SK-N-SH (cell line): ENCODE results near the gene NAXE. TPM values are rescaled to one million over a fixed set of nuclear protein-coding genes. Genes with fewer than 3 reads are reported as not detected.

Source experiments
- CTCF ChIA-PET: fragments of 300-600, 350-600 bp; formaldehyde crosslinking; extraction: SDS; loops from one replicate; lab custom pipeline; 2021; lab: Yijun Ruan, JAX
- POLR2A ChIA-PET: fragments of 350-600 bp; sonication (Branson Sonifier 250); formaldehyde crosslinking; extraction: SDS; loops from one replicate; lab custom pipeline; 2020; ENCODE audit warnings: antibody characterized with exemption, inconsistent platforms; lab: Yijun Ruan, JAX
- DNase-seq: peaks from one replicate; pipeline ENCODE4 v3.0.0; 2012
- H2AFZ ChIP-seq: fragments of 200-600 bp; sonication (generic); 2 replicates; pipeline ENCODE4 v1.8.1; 2016; ENCODE audit warnings: antibody characterized with exemption, mild to moderate bottlenecking, low read depth
- H3F3A ChIP-seq: fragments of 200-600 bp; sonication (generic); replicated peaks from 2 replicates; pipeline ENCODE3; 2016; ENCODE audit warnings: antibody characterized with exemption, mild to moderate bottlenecking; ENCODE audit not compliant: insufficient read depth
- H3K27ac ChIP-seq, 2 experiments: fragments of 200-500 bp in 1 of 2; fragments of 200-600 bp in 1 of 2; sonication (Bioruptor generic) in 1 of 2; sonication (generic), shearing (Covaris generic) in 1 of 2; 2 replicates each; pipeline versions ENCODE4 v1.5.1 to v1.6.1; 2014 to 2016; ENCODE audit warnings: low read depth in 2 of 2, inconsistent platforms in 1 of 2, low read length in 1 of 2, mild to moderate bottlenecking in 1 of 2, mixed read lengths in 1 of 2
- H3K27me3 ChIP-seq: fragments of 200-600 bp; sonication (generic), shearing (Covaris generic); 2 replicates; pipeline ENCODE4 v1.6.1; 2016; ENCODE audit warnings: mixed run types; ENCODE audit not compliant: insufficient read depth
- H3K36me3 ChIP-seq, 2 experiments: fragments of 200-500 bp in 1 of 2; fragments of 200-600 bp in 1 of 2; sonication (Bioruptor generic) in 1 of 2; sonication (generic) in 1 of 2; replicated peaks in 1 of 2; 2 replicates each; pipeline versions ENCODE3 to v1.5.1; 2014 to 2016; ENCODE audit warnings: low read length in 1 of 2, mild to moderate bottlenecking in 1 of 2; ENCODE audit not compliant: insufficient read depth in 2 of 2, control insufficient read depth in 1 of 2
- H3K4me1 ChIP-seq, 2 experiments: fragments of 200-500 bp in 1 of 2; fragments of 200-600 bp in 1 of 2; sonication (Bioruptor generic) in 1 of 2; sonication (generic), shearing (Covaris generic) in 1 of 2; 2 replicates each; pipeline versions ENCODE4 v1.5.1 to v1.6.1; 2014 to 2016; ENCODE audit warnings: low read depth in 1 of 2, low read length in 1 of 2, mixed run types in 1 of 2; ENCODE audit not compliant: insufficient read depth in 2 of 2, control insufficient read depth in 1 of 2
- H3K4me2 ChIP-seq: fragments of 200-600 bp; sonication (generic), shearing (Covaris generic); 2 replicates; pipeline ENCODE4 v1.6.1; 2017; ENCODE audit warnings: mixed run types
- H3K4me3 ChIP-seq, 2 experiments: fragments of 200-500 bp in 1 of 2; fragments of 200-600 bp in 1 of 2; sonication (Bioruptor generic) in 1 of 2; sonication (generic), shearing (Covaris generic) in 1 of 2; 2 replicates each; pipeline versions ENCODE4 v1.5.1 to v1.8.1; 2014 to 2016; ENCODE audit warnings: low read depth in 2 of 2, inconsistent platforms in 1 of 2, low read length in 1 of 2, mild to moderate bottlenecking in 1 of 2, mixed read lengths in 1 of 2, moderate library complexity in 1 of 2
- H3K79me2 ChIP-seq: fragments of 200-600 bp; sonication (generic); 2 replicates; pipeline ENCODE4 v1.8.1; 2017; ENCODE audit warnings: mild to moderate bottlenecking; ENCODE audit not compliant: insufficient read depth
- H3K9ac ChIP-seq: fragments of 200-600 bp; sonication (generic); 2 replicates; pipeline ENCODE4 v1.6.1; 2017; ENCODE audit warnings: mixed run types
- H3K9me2 ChIP-seq: fragments of 200-600 bp; sonication (generic); 2 replicates; pipeline ENCODE4 v1.6.1; 2017; ENCODE audit warnings: mixed run types
- H3K9me3 ChIP-seq: fragments of 200-600 bp; sonication (generic); 2 replicates; pipeline ENCODE4 v1.6.1; 2017; ENCODE audit warnings: mixed run types, mild to moderate bottlenecking, moderate library complexity
- H4K20me1 ChIP-seq: fragments of 200-600 bp; sonication (generic); 2 replicates; pipeline ENCODE4 v1.6.1; 2017; ENCODE audit warnings: mild to moderate bottlenecking, mixed run types; ENCODE audit not compliant: insufficient read depth
- CHD2 ChIP-seq: fragments of 150-350 bp; IDR thresholded peaks from 2 replicates; pipeline ENCODE4 v1.6.1; 2018; ENCODE audit warnings: low read length; ENCODE audit not compliant: partially characterized antibody
- ELF1 ChIP-seq: IDR thresholded peaks from 2 replicates; pipeline ENCODE4 v1.4.0; 2012
- EP300 ChIP-seq, 2 experiments: IDR thresholded peaks; 2 replicates each; pipeline versions ENCODE4 v1.4.0 to v1.6.1; 2012; ENCODE audit warnings: borderline replicate concordance in 1 of 2, low read depth in 1 of 2, low read length in 1 of 2
- EZH2phosphoT487 ChIP-seq: fragments of 200-600 bp; sonication (generic); IDR thresholded peaks from 2 replicates; pipeline ENCODE4 v1.6.1; 2017; ENCODE audit warnings: low read depth, mixed run types, mild to moderate bottlenecking, antibody characterized with exemption, moderate library complexity, borderline replicate concordance
- FOXJ3 ChIP-seq: sonication (generic); formaldehyde crosslinking; IDR thresholded peaks from 2 replicates; pipeline ENCODE4 v1.5.1; 2020; ENCODE audit warnings: mild to moderate bottlenecking, missing genetic modification reagents
- FOXM1 ChIP-seq: IDR thresholded peaks from 2 replicates; pipeline ENCODE4 v1.4.0; 2012; ENCODE audit warnings: low read depth, mild to moderate bottlenecking
- JUND ChIP-seq: IDR thresholded peaks from 2 replicates; pipeline ENCODE4 v1.4.0; 2012
- MEF2A ChIP-seq: IDR thresholded peaks from 2 replicates; pipeline ENCODE4 v1.4.0; 2012; ENCODE audit warnings: low read depth, borderline replicate concordance
- MXI1 ChIP-seq: IDR thresholded peaks from 2 replicates; pipeline ENCODE4 v1.6.1; 2012; ENCODE audit warnings: mild to moderate bottlenecking, low read depth, low read length, improper control_type of control experiment
- NFIC ChIP-seq: IDR thresholded peaks from 2 replicates; pipeline ENCODE4 v1.4.0; 2012; ENCODE audit warnings: borderline replicate concordance
- NRF1 ChIP-seq: IDR thresholded peaks from 2 replicates; pipeline ENCODE4 v1.6.1; 2012; ENCODE audit warnings: low read depth, mild to moderate bottlenecking, low read length
- RAD21 ChIP-seq: IDR thresholded peaks from 2 replicates; pipeline ENCODE4 v1.6.1; 2012; ENCODE audit warnings: mild to moderate bottlenecking, low read length
- RFX5 ChIP-seq: IDR thresholded peaks from 2 replicates; pipeline ENCODE4 v1.6.1; 2012; ENCODE audit warnings: mild to moderate bottlenecking, improper control_type of control experiment, low read length
- RXRA ChIP-seq: IDR thresholded peaks from 2 replicates; pipeline ENCODE4 v1.4.0; 2012; ENCODE audit warnings: low read depth, mild to moderate bottlenecking, borderline replicate concordance
- TAF1 ChIP-seq: IDR thresholded peaks from 2 replicates; pipeline ENCODE4 v1.6.1; 2012; ENCODE audit warnings: low read depth, mild to moderate bottlenecking, low read length, moderate library complexity, borderline replicate concordance
- TCF12 ChIP-seq: IDR thresholded peaks from 2 replicates; pipeline ENCODE4 v1.4.0; 2012
- TEAD4 ChIP-seq: IDR thresholded peaks from 2 replicates; pipeline ENCODE4 v1.4.0; 2012; ENCODE audit warnings: mild to moderate bottlenecking, borderline replicate concordance; ENCODE audit not compliant: insufficient read depth
- YY1 ChIP-seq: IDR thresholded peaks from 2 replicates; pipeline ENCODE4 v1.4.0; 2012; ENCODE audit warnings: low read depth, mild to moderate bottlenecking
- WGBS: methylation state at CpG from one replicate; pipeline ENCODE4 v1.1.6; 2017; ENCODE audit warnings: low lambda C conversion rate; 5-methylcytosine and 5-hydroxymethylcytosine counted together
- polyA plus RNA-seq, 3 experiments: library from polyadenylated mRNA; depleted of rRNA; stranded (reverse); fragments of >200 nt; gene quantifications; 2 replicates each; pipeline ENCODE4 v1.2.3, GENCODE V29; 2012
- TF ChIP-seq, protein P1 (sequence below): IDR thresholded peaks from 2 replicates; pipeline ENCODE4 v1.4.0; 2012; ENCODE audit warnings: low read depth, borderline replicate concordance
- TF ChIP-seq, protein P2 (sequence below): fragments of 200-600 bp; sonication (generic); IDR thresholded peaks from 2 replicates; pipeline ENCODE4 v1.6.1; 2017; ENCODE audit warnings: antibody characterized with exemption, mild to moderate bottlenecking, moderate library complexity
- TF ChIP-seq, protein P3 (sequence below): fragments of 150-350 bp; IDR thresholded peaks from 2 replicates; pipeline ENCODE4 v1.6.1; 2017; ENCODE audit warnings: antibody characterized with exemption, low read length, low read depth, borderline replicate concordance
- TF ChIP-seq, protein P4 (sequence below): fragments of 150-350 bp; IDR thresholded peaks from 2 replicates; pipeline ENCODE4 v1.6.1; 2016; ENCODE audit warnings: mild to moderate bottlenecking, low read depth, low read length
- TF ChIP-seq, protein P5 (sequence below): IDR thresholded peaks from 2 replicates; pipeline ENCODE4; 2012

Gene NAXE
- polyA plus RNA-seq, 1 of the 3 experiments (the other 2 are of a cell fraction), result 98.4 TPM

DNA sequence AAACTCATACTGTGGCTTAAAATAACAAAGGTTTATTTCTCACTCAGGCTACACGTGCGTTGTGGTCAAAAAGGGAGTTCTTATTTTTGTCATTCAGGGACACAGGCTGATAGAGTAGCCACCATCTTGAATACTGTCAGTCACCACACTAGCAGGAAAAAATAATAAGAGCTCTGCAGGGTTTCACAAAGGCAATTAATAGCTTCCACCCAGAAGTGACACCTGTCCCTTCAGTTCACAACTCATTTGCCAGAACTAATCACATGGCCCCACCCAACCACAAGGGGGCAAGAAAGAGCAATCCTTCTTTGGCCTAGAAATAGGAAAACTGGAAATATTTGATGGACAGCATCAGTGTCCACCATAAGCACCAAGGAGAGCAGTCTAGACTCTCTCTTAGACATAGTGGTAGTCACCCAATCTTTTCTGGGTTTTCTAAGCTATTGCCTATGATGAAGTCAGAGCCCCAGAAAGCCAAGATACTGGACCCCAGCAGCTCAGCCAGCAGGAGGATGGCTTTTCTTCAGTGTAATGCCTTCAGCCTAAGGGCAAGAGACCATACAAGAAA is 35.8 kb downstream of the NAXE start:
- WGBS, result 96% methylated on average over 2 of the region's 2 CpGs
- POLR2A ChIA-PET, result interaction anchor here (0.6 to 1.7 kb wide), 3 partner anchors 29 to 80 kb away, joined by 3 to 7 read pairs (median 5); partner anchors contain the start of gene NES
- TF ChIP-seq EZH2phosphoT487 (no peak), YY1 (no peak), ELF1 (no peak), MEF2A (no peak), NFIC (no peak), EP300 (IDR thresholded peaks at IDR 0.05; ENCODE audit: borderline replicate concordance in 1 of 2, low read depth in 1 of 2, low read length in 1 of 2) (no peak), TEAD4 (no peak), TAF1 (no peak), JUND (no peak), RAD21 (peak; percentile 70), RXRA (no peak), CHD2 (no peak), TCF12 (no peak), MXI1 (no peak; the same call in 1 of the 2 replicates), FOXJ3 (CRISPR knock-in tag) (no peak), NRF1 (no peak), FOXM1 (no peak), RFX5 (no peak)
- TF ChIP-seq, protein P1, sequence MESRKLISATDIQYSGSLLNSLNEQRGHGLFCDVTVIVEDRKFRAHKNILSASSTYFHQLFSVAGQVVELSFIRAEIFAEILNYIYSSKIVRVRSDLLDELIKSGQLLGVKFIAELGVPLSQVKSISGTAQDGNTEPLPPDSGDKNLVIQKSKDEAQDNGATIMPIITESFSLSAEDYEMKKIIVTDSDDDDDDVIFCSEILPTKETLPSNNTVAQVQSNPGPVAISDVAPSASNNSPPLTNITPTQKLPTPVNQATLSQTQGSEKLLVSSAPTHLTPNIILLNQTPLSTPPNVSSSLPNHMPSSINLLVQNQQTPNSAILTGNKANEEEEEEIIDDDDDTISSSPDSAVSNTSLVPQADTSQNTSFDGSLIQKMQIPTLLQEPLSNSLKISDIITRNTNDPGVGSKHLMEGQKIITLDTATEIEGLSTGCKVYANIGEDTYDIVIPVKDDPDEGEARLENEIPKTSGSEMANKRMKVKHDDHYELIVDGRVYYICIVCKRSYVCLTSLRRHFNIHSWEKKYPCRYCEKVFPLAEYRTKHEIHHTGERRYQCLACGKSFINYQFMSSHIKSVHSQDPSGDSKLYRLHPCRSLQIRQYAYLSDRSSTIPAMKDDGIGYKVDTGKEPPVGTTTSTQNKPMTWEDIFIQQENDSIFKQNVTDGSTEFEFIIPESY, result no peak
- TF ChIP-seq, protein P2, sequence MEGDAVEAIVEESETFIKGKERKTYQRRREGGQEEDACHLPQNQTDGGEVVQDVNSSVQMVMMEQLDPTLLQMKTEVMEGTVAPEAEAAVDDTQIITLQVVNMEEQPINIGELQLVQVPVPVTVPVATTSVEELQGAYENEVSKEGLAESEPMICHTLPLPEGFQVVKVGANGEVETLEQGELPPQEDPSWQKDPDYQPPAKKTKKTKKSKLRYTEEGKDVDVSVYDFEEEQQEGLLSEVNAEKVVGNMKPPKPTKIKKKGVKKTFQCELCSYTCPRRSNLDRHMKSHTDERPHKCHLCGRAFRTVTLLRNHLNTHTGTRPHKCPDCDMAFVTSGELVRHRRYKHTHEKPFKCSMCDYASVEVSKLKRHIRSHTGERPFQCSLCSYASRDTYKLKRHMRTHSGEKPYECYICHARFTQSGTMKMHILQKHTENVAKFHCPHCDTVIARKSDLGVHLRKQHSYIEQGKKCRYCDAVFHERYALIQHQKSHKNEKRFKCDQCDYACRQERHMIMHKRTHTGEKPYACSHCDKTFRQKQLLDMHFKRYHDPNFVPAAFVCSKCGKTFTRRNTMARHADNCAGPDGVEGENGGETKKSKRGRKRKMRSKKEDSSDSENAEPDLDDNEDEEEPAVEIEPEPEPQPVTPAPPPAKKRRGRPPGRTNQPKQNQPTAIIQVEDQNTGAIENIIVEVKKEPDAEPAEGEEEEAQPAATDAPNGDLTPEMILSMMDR, result peak; percentile 79
- TF ChIP-seq, protein P3, sequence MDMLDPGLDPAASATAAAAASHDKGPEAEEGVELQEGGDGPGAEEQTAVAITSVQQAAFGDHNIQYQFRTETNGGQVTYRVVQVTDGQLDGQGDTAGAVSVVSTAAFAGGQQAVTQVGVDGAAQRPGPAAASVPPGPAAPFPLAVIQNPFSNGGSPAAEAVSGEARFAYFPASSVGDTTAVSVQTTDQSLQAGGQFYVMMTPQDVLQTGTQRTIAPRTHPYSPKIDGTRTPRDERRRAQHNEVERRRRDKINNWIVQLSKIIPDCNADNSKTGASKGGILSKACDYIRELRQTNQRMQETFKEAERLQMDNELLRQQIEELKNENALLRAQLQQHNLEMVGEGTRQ, result no peak
- TF ChIP-seq, protein P4, sequence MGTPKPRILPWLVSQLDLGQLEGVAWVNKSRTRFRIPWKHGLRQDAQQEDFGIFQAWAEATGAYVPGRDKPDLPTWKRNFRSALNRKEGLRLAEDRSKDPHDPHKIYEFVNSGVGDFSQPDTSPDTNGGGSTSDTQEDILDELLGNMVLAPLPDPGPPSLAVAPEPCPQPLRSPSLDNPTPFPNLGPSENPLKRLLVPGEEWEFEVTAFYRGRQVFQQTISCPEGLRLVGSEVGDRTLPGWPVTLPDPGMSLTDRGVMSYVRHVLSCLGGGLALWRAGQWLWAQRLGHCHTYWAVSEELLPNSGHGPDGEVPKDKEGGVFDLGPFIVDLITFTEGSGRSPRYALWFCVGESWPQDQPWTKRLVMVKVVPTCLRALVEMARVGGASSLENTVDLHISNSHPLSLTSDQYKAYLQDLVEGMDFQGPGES, result no peak
- TF ChIP-seq, protein P5, sequence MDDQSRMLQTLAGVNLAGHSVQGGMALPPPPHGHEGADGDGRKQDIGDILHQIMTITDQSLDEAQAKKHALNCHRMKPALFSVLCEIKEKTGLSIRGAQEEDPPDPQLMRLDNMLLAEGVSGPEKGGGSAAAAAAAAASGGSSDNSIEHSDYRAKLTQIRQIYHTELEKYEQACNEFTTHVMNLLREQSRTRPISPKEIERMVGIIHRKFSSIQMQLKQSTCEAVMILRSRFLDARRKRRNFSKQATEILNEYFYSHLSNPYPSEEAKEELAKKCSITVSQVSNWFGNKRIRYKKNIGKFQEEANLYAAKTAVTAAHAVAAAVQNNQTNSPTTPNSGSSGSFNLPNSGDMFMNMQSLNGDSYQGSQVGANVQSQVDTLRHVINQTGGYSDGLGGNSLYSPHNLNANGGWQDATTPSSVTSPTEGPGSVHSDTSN, result peak; percentile 78

More for the DNA sequence above, 35.8 kb downstream of the NAXE start:
- no peaks in the 10 kb centered on the region for H3K9me2 ChIP-seq
- H3F3A ChIP-seq, result peaks cover 5% of the 10 kb centered on the region
- H3K79me2 ChIP-seq, result no peaks in the 10 kb centered on the region
- no peak overlapping the region for H3K4me2 ChIP-seq
- H3K4me1 ChIP-seq, result peaks cover 0 to 13% of the 10 kb centered on the region in 2 experiments; a peak in 1 of 4 replicates
- H3K36me3 ChIP-seq, result no peaks in the 10 kb centered on the region
- H2AFZ ChIP-seq, result no peak overlapping the region
- H3K4me3 ChIP-seq, result no peak overlapping the region; a peak in 1 of 4 replicates
- H3K9ac ChIP-seq, result no peak overlapping the region
- no peaks in the 10 kb centered on the region for H3K9me3 ChIP-seq
- CTCF ChIA-PET, result interaction anchor here (0.6 to 18.0 kb wide), 29 partner anchors 8 to 315 kb away, joined by 3 to 643 read pairs (median 6); partner anchors contain the start of genes BCAN, CRABP2, GPATCH4 and HAPLN2
- no peak overlapping the region for H3K27ac ChIP-seq
- peaks cover 35% of the 10 kb centered on the region for H3K27me3 ChIP-seq
- H4K20me1 ChIP-seq, result no peaks in the 10 kb centered on the region
- DNase-seq, result peak; percentile 60
